HEK293 (cell line): ENCODE results near the gene DNASE2B.

Experiments used
- CTCF ChIA-PET: fragments of 350-600 bp; formaldehyde crosslinking; extraction: SDS; loops from one replicate; lab custom pipeline; 2021; ENCODE audit warnings: antibody characterized with exemption; lab: Yijun Ruan, JAX
- POLR2A ChIA-PET: fragments of 300-600 bp; formaldehyde crosslinking; extraction: SDS; loops from one replicate; lab custom pipeline; 2020; ENCODE audit warnings: antibody characterized with exemption, inconsistent platforms; lab: Yijun Ruan, JAX
- H3K27ac ChIP-seq: fragments of 200-500 bp; sonication (Bioruptor generic); 2 replicates; pipeline ENCODE4 v1.5.1; 2014; ENCODE audit warnings: low read depth, low read length, control low read depth, inconsistent platforms; ENCODE audit errors: extremely low read depth
- H3K36me3 ChIP-seq, 2 experiments: fragments of 200-500 bp in 1 of 2; sonication (Bioruptor generic) in 1 of 2; 1 replicate in 1 of 2; 2 replicates in 1 of 2; pipeline ENCODE4 v1.5.1; 2014 to 2017; ENCODE audit warnings: inconsistent platforms in 2 of 2, low read length in 2 of 2; ENCODE audit not compliant: control insufficient read depth in 2 of 2, insufficient read depth in 1 of 2
- H3K4me1 ChIP-seq: fragments of 200-500 bp; sonication (Bioruptor generic); 2 replicates; pipeline ENCODE4 v1.5.1; 2014; ENCODE audit warnings: mild to moderate bottlenecking, low read length, inconsistent platforms; ENCODE audit not compliant: control insufficient read depth, insufficient read depth
- H3K4me3 ChIP-seq: 2 replicates; pipeline ENCODE4 v1.5.1; 2011; ENCODE audit warnings: low read depth, mild to moderate bottlenecking, control low read depth, low read length, moderate library complexity
- H3K9me3 ChIP-seq: fragments of 200-500 bp; sonication (Bioruptor generic); 2 replicates; pipeline ENCODE4 v1.5.1; 2014; ENCODE audit warnings: low read depth, low read length, inconsistent platforms; ENCODE audit not compliant: control insufficient read depth, insufficient read depth
- FEZF1 ChIP-seq: fragments of 450-650 bp; formaldehyde crosslinking; IDR thresholded peaks from 2 replicates; pipeline ENCODE4 v1.5.1; 2016; ENCODE audit warnings: missing biosample characterization, missing genetic modification characterization
- KLF16 ChIP-seq: fragments of 450-650 bp; formaldehyde crosslinking; IDR thresholded peaks from 2 replicates; pipeline ENCODE4 v1.5.1; 2017; ENCODE audit warnings: missing biosample characterization, missing genetic modification characterization
- PBX3 ChIP-seq: sonication (generic); formaldehyde crosslinking; IDR thresholded peaks from 2 replicates; pipeline ENCODE4 v1.8.1; 2022; ENCODE audit warnings: mild to moderate bottlenecking, moderate library complexity, missing genetic modification reagents
- SCRT2 ChIP-seq: fragments of 450-650 bp; formaldehyde crosslinking; IDR thresholded peaks from 2 replicates; pipeline ENCODE4 v1.5.1; 2016; ENCODE audit warnings: missing biosample characterization, missing genetic modification characterization
- ZBTB1 ChIP-seq: fragments of 450-650 bp; formaldehyde crosslinking; IDR thresholded peaks from 2 replicates; pipeline ENCODE4 v1.5.1; 2016; ENCODE audit warnings: missing biosample characterization, missing genetic modification characterization
- ZBTB21 ChIP-seq: fragments of 450-650 bp; formaldehyde crosslinking; IDR thresholded peaks from 2 replicates; pipeline ENCODE4 v1.5.1; 2017; ENCODE audit warnings: missing biosample characterization, missing genetic modification characterization
- ZBTB26 ChIP-seq: fragments of 450-650 bp; formaldehyde crosslinking; optimal IDR thresholded peaks from 2 replicates; pipeline ENCODE3; 2016; ENCODE audit warnings: missing biosample characterization, mild to moderate bottlenecking, missing genetic modification characterization
- ZFP3 ChIP-seq: fragments of 450-650 bp; formaldehyde crosslinking; IDR thresholded peaks from 2 replicates; pipeline ENCODE4 v1.5.1; 2016; ENCODE audit warnings: low read depth, missing biosample characterization, missing genetic modification characterization
- ZNF138 ChIP-seq: fragments of 450-650 bp; formaldehyde crosslinking; IDR thresholded peaks from 2 replicates; pipeline ENCODE4 v1.5.1; 2016; ENCODE audit warnings: missing biosample characterization, missing genetic modification characterization, borderline replicate concordance
- ZNF16 ChIP-seq: fragments of 450-650 bp; formaldehyde crosslinking; IDR thresholded peaks from 2 replicates; pipeline ENCODE4 v1.5.1; 2016; ENCODE audit warnings: low read depth, missing biosample characterization, missing genetic modification characterization
- ZNF169 ChIP-seq: fragments of 450-650 bp; formaldehyde crosslinking; IDR thresholded peaks from 2 replicates; pipeline ENCODE4 v1.5.1; 2016; ENCODE audit warnings: missing biosample characterization, missing genetic modification characterization
- ZNF18 ChIP-seq: fragments of 450-650 bp; formaldehyde crosslinking; IDR thresholded peaks from 2 replicates; pipeline ENCODE4 v1.5.1; 2016; ENCODE audit warnings: missing biosample characterization, missing genetic modification characterization
- ZNF266 ChIP-seq: fragments of 450-650 bp; formaldehyde crosslinking; IDR thresholded peaks from 2 replicates; pipeline ENCODE4 v1.5.1; 2016; ENCODE audit warnings: missing biosample characterization, missing genetic modification characterization, low read depth
- ZNF292 ChIP-seq: fragments of 450-650 bp; formaldehyde crosslinking; IDR thresholded peaks from 2 replicates; pipeline ENCODE4 v1.5.1; 2016; ENCODE audit warnings: low read depth, missing biosample characterization, missing genetic modification characterization, borderline replicate concordance
- ZNF350 ChIP-seq: fragments of 450-650 bp; formaldehyde crosslinking; IDR thresholded peaks from 2 replicates; pipeline ENCODE4 v1.5.0; 2017; ENCODE audit warnings: missing biosample characterization, mild to moderate bottlenecking, missing genetic modification characterization
- ZNF366 ChIP-seq: fragments of 450-650 bp; formaldehyde crosslinking; conservative IDR thresholded peaks from 2 replicates; pipeline ENCODE4 v1.5.1; 2016; ENCODE audit warnings: missing biosample characterization, missing genetic modification characterization
- ZNF423 ChIP-seq: fragments of 450-650 bp; formaldehyde crosslinking; IDR thresholded peaks from 2 replicates; pipeline ENCODE4 v1.5.1; 2016; ENCODE audit warnings: missing biosample characterization, missing genetic modification characterization
- ZNF433 ChIP-seq: fragments of 450-650 bp; formaldehyde crosslinking; IDR thresholded peaks from 2 replicates; pipeline ENCODE4 v1.5.1; 2016; ENCODE audit warnings: missing biosample characterization, missing genetic modification characterization, low read depth
- ZNF514 ChIP-seq: fragments of 450-650 bp; formaldehyde crosslinking; IDR thresholded peaks from 2 replicates; pipeline ENCODE4 v1.5.1; 2016; ENCODE audit warnings: missing biosample characterization, missing genetic modification characterization
- ZNF585B ChIP-seq: fragments of 450-650 bp; formaldehyde crosslinking; IDR thresholded peaks from 2 replicates; pipeline ENCODE4 v1.5.1; 2016; ENCODE audit warnings: missing biosample characterization, missing genetic modification characterization
- ZNF621 ChIP-seq: fragments of 450-650 bp; formaldehyde crosslinking; IDR thresholded peaks from 2 replicates; pipeline ENCODE4 v1.5.1; 2017; ENCODE audit warnings: missing biosample characterization, missing genetic modification characterization
- ZNF639 ChIP-seq: fragments of 450-650 bp; formaldehyde crosslinking; IDR thresholded peaks from 2 replicates; pipeline ENCODE4 v1.5.1; 2016; ENCODE audit warnings: missing biosample characterization, missing genetic modification characterization
- ZNF645 ChIP-seq: fragments of 450-650 bp; formaldehyde crosslinking; IDR thresholded peaks from 2 replicates; pipeline ENCODE4; 2016; ENCODE audit warnings: missing biosample characterization, missing genetic modification characterization
- ZNF701 ChIP-seq: fragments of 450-650 bp; formaldehyde crosslinking; IDR thresholded peaks from 2 replicates; pipeline ENCODE4 v1.5.1; 2016; ENCODE audit warnings: missing biosample characterization, missing genetic modification characterization
- ZNF776 ChIP-seq: fragments of 450-650 bp; formaldehyde crosslinking; IDR thresholded peaks from 2 replicates; pipeline ENCODE4 v1.5.0; 2017; ENCODE audit warnings: missing biosample characterization, missing genetic modification characterization, borderline replicate concordance
- ZSCAN18 ChIP-seq: fragments of 450-650 bp; formaldehyde crosslinking; IDR thresholded peaks from 2 replicates; pipeline ENCODE4 v1.5.1; 2016; ENCODE audit warnings: missing biosample characterization, missing genetic modification characterization

The DNASE2B gene

GRCh38 chr1:84365225-84366221 lies 32.8 kb upstream of the DNASE2B start (continued):
- TF ChIP-seq SCRT2 (tag by site-specific recombination), result no peak
- TF ChIP-seq, all 188 proteins: peak for 10

GRCh38 chr1:84366786-84367185 lies 31.5 kb upstream of the DNASE2B start:
- Histone ChIP-seq H3K4me3 (no peak overlapping the region), H3K27ac (no peak overlapping the region), H3K9me3 (no peaks in the 10 kb centered on the region), H3K4me1 (no peaks in the 10 kb centered on the region), H3K36me3 (no peaks in the 10 kb centered on the region)
- ChIA-PET CTCF (no interaction called here), POLR2A (no interaction called here)
- no peak for TF ChIP-seq ZSCAN18 (tag by site-specific recombination)
- no peak for TF ChIP-seq ZNF645 (tag by site-specific recombination)
- TF ChIP-seq ZNF169 (tag by site-specific recombination), result no peak
- no peak for TF ChIP-seq ZNF621 (tag by site-specific recombination)
- no peak for TF ChIP-seq ZNF292
- TF ChIP-seq FEZF1 (tag by site-specific recombination), result no peak
- TF ChIP-seq ZNF350 (tag by site-specific recombination), result no peak
- no peak for TF ChIP-seq ZNF366 (tag by site-specific recombination)
- TF ChIP-seq ZNF423, result no peak
- TF ChIP-seq ZNF18 (tag by site-specific recombination), result no peak

- CTCF ChIA-PET, result no interaction called here
- Histone ChIP-seq H3K4me3 (no peak overlapping the region), H3K4me1 (no peaks in the 10 kb centered on the region), H3K27ac (no peak overlapping the region), H3K36me3 (no peaks in the 10 kb centered on the region), H3K9me3 (no peaks in the 10 kb centered on the region)
- no peak for TF ChIP-seq ZFP3 (tag by site-specific recombination)
- TF ChIP-seq ZNF433 (tag by site-specific recombination), result no peak
- no peak for TF ChIP-seq PBX3 (CRISPR knock-in tag)
- no peak for TF ChIP-seq ZNF514 (tag by site-specific recombination)
- TF ChIP-seq ZNF138 (tag by site-specific recombination), result no peak
- no peak for TF ChIP-seq ZNF776 (tag by site-specific recombination)
- no peak for TF ChIP-seq ZNF266 (tag by site-specific recombination)
- TF ChIP-seq ZBTB21 (tag by site-specific recombination), result no peak
- no peak for TF ChIP-seq ZBTB1 (tag by site-specific recombination)
- TF ChIP-seq ZNF701 (tag by site-specific recombination), result no peak
- TF ChIP-seq ZNF16 (tag by site-specific recombination), result no peak
- no peak for TF ChIP-seq ZNF639 (tag by site-specific recombination)
- TF ChIP-seq KLF16 (tag by site-specific recombination), result no peak
- TF ChIP-seq ZBTB26 (tag by site-specific recombination), result no peak
- no peak for TF ChIP-seq ZNF585B (tag by site-specific recombination)
- POLR2A ChIA-PET, result no interaction called here
Observed at GRCh38 chr1:84367219-84367618, 31.1 kb upstream of the DNASE2B start.
